NCI-H2171 treated with DMSO at 0.1 percent for 48 hours (cell line): ENCODE data around the gene LRIG2.

Source experiments
- DNase-seq: peaks from one replicate; lab custom pipeline; 2025; lab: John Stamatoyannopoulos, UW

The LRIG2 gene

GRCh38 chr1:113168946-113169345 lies 95.9 kb downstream of the LRIG2 start:
- no peak for DNase-seq

- no peak for DNase-seq
Measured at GRCh38 chr1:113169591-113169990, 96.6 kb downstream of the LRIG2 start.

GRCh38 chr1:113170519-113170918 lies 97.5 kb downstream of the LRIG2 start:
- DNase-seq, result no peak

GRCh38 chr1:113178106-113178505 lies 105.1 kb downstream of the LRIG2 start:
- no peak for DNase-seq

- DNase-seq, result no peak
Measured at GRCh38 chr1:113178522-113178921, 105.5 kb downstream of the LRIG2 start.
